IPS-NIHi7 (cell line): ENCODE results near the gene SPATS2L.

Experiments
- DNase-seq: peaks from one replicate; pipeline ENCODE4 v3.0.0; 2012; ENCODE audit warnings: mixed read lengths; ENCODE audit errors: extremely low spot score

Gene SPATS2L

DNA sequence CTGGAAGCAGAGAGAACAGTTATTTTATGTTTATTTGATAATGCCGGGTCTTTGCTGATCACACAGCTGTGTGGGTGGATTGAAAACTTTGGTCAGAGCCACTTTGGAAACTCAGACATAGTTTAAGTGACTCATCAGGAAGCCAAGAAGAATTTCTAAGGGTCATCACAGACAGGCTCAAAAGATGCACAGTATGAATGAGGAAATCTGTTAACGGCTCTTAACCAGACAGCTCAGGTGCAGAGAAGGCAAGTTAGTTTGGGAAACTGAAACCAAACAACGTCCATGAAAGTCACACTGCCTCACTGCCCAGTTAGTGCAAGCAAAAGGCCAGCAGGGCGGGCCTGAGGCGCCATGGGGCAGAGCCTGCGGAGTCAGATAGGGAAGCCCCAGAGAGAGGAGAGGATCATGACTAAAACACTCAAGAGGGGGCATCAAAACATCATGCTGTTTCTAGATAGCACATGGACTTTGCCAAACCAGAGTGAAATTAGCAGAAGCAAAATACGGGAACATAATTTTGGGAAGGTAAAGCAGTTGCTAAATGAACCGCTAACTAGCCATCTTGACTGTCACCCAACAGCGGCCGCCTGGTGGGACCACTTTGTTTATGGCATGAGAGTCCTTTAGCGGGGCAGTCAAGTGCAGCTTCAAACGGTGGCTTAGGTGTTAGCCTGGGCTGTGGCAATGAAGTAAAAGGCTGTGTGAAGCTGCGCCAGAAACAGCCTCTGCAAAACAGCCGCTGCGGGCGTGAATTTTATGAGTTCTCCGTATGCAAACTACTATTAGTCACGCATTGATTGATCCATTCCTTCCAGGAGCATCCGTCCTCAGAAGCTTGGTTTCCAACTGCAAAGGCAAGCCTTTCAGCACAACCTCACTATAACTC, 102.2 kb downstream of the SPATS2L start:
- DNase-seq = peak; percentile 21

DNA sequence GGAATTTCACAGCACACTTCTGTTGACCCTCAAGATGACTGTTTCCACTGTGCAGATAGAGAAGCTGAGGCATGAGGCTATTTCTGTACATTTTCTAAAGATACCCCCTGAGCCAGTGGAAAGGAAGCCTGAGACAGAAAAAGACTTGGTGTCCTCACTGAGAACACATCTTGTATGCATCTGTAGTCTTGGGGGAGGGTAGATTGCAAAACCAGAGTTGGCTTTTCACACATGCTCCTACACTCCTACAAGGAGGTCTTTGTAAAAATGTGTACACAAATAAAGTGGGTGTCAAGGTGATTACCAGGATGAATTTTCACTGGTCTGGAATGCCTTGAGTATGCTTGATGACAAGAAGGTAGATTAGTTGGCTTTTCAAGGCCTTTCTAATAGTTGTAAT, 105.3 kb downstream of the SPATS2L start:
- DNase-seq = no peak

DNA sequence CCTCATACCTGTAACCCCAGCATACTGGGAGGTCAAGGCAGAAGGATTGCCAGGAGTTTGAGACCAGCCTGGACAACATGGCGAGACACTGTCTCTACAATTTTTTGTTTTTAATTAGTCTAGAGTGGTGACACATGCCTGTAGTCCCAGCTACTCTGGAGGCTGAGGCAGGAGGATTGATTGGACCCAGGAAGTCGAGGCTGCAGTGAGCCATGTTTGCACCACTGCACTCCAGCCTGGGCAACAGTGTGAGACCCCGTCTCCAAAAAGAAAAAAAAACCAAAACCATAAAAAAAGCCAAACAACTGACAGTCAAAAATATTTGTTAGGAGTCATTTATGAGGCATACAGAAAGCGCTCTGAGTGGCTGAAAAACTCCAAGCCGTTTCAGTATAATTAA, 107.9 kb downstream of the SPATS2L start:
- DNase-seq = no peak

DNA sequence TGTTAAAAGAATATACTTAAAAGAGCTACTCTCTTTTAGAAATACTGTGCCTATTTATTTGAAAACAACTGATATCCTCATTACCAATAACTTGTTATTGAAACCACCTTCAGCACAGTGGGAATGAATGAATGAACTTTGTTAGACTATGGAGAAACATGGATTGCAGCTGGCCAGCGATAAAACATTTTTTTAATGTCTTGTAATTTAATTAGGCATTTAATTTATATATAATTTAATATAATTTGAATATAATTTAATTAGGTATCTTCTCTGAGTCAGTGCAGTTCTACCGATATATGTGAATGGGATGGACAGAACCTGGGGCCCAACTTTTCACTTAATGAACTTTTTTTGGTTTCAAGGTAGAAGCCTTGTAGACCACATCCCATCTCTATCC, 109.0 kb downstream of the SPATS2L start:
- no peak for DNase-seq

DNA sequence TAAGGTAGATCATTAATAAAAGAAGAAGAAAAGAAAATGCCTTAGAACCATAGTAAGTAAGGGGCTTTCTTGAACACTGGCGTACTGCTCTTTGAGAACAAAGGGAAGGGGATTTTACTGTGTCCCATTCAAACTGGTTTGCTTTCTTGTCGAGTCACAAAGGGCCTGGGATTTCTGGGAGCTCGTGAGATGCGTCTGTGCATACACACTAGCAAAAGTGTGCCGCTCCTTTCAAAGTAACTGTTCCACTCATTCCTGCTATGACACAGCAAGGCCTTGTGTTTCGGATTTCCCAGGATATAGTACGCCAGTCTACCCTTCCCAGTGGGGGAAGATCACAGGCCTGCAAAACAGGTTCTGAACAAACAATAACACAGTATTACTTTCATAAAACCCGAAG, 110.4 kb downstream of the SPATS2L start:
- no peak for DNase-seq

DNA sequence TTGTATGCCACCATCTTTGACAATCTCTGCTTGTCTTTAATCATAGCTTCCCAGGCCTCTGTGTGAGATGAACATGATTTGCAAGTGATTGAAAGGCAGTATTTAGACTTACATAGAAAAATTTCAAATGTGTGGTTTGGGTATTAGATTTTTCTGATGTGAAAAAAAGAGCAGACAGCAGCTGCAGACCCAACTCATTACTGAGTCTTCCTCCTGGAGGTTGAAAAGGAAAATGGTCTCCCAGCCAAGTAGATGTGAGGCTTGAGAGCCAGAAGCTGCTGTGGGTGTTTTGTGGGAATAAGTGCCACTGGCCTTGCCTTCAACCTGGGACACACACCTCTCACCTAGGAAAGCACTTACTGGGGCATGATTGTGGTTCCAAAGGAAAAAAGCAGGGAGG, 110.9 kb downstream of the SPATS2L start:
- no peak for DNase-seq

DNA sequence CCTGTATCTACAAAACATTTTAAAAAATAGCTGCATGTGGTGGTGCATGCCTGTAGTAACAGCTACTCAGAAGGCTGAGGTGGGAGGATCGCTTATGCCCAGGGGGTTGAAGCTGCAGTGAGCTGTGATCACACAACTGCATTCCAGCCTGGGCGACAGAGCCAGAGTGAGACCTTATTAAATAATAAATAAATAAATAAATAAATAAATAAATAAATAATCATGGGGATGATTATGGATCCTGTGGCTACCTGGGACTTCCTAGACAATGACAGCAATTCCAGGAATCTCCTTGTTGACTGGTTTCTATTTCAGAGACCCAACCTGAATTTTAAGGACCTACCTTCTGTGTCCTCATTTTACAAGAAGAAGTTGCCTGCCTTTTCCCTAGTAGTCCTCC, 111.9 kb downstream of the SPATS2L start:
- no peak for DNase-seq

DNA sequence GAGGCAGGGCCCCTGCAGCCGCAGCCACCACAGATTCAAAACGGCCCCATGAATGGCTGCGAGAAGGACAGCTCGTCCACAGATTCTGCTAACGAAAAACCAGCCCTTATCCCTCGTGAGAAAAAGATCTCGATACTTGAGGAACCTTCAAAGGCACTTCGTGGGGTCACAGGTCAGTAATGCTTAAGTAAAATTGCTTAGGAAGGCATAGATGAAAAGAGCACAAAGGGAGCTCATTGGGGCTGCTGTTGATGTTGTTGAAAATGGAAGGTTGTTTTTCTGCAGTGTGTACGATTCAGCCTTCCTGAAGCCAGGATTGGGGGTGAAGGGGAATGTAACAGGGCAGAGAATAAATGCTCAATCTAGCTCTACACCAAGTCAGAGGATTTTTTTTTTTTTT, 112.8 kb downstream of the SPATS2L start:
- no peak for DNase-seq

DNA sequence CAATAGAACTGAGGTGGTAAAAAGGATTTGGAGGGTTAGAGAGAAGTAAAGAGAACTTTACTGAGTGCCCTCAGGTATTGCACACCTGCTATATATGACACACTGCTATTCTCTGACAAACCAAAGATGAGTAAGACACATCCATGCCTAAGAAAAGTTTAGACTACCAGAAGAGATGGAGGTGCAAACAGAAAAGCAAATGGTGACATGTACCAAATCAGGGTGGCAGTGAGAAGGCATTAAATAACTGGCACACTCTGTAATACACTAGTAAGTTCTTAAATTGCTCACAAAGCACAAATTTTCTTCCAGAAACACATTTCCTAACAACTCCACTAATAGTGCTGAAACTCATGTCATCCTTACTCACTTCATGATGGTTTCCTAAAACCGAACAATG, 114.8 kb downstream of the SPATS2L start:
- no peak for DNase-seq

DNA sequence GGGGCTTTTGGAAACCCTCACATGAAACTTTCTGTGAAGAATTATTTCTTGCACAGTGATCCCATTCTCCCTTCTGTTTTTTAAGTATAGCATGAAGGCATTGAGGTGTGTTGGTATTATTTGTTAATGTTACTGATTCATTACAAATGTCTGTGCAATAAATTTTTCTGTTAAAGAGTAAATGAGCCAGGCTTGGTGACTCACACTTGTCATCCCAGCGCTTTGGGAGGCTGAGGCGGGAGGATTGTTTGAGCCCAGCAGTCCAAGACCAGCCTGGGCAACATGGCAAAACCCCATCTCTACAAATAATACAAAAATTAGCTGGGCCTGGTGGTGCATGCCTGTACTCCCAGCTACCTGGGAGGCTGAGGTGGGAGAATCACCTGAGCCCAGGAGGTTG, 115.6 kb downstream of the SPATS2L start:
- no peak for DNase-seq

DNA sequence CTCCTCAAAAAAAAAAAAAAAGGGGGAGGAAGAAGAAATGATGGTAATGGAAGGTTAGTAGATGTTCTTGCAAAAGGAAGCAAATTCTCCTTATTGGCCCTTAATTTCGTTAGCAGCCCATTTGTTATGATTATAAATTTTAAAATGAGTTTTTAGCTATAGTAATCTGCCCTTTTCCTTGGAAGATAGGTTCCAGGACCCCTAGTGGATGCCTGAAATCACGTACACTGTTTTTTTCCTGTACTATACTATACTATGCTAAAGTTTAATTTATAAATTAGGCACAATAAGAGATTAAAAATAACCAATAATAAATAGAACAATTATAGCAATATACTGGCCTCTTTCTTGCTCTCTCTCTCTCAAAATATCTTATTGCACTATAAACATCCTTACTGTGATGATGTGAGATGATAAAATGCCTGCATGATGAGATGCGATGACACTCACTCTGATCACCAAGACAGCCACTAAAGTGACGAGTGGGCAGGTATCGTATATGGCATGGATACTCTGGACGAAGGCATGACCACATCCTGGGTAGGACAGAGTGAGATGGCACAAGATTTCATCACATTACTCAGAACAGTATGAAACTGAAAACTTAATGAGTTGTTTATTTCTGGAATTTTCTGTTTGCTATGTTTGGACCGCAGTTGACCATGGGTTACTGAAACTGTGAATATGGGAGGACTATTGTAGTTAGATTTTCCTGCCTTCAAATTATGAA, 116.2 kb downstream of the SPATS2L start:
- DNase-seq = no peak

DNA sequence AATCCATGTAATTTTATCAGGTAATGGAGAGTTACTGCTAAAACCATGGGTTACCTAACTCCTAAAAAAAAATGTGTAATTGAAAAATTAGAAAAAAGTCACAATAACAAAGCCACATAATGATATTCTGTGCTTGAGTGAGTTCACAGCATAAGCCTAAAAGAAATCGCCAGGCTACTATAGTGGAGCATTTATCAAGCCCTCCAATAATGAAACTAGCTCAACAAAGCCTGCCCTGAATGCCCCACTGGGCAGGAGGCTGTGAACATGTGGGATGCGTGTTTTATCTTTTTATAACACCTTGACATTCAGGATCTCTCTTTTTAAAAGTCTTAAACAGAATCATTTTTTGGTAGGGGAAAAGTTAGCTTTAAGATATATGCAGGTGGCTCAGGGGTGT, 117.0 kb downstream of the SPATS2L start:
- DNase-seq = no peak

DNA sequence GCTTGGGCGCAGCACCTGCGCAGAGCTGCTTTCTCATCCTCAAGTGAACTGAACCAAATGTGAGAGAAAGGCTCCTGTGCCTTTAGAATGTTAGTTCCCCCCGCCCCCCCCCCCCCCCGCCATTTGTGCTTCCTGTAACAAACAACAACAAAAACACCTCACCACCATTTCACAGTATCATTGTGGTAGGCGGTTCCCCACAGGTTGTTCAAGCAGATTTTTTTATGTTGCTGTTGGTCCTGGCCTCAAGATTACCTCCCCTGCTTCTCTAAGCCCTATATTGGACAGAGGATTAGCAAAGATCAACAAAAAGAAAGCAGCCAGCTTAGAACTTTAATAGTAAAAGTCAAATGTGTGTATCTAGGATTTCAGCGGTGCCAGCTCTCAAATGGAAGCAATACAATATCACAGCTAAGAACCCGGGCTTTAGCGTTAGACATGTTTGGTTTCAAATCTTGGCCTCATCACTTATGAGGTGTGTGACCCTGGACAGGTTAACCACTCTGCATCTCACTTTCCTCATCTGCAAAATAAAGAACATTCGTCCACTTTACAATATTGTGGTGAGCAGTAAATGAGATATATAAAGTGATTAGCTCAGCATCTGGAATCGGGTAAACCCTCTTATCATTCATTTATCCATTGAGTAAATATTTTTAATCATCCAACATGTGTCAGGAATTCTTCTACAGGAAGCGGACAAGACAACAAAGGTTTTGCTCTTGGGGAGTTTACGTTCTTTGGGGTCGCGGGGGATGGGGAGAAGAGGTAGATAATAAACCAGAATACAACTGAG, 118.7 kb downstream of the SPATS2L start:
- no peak for DNase-seq

DNA sequence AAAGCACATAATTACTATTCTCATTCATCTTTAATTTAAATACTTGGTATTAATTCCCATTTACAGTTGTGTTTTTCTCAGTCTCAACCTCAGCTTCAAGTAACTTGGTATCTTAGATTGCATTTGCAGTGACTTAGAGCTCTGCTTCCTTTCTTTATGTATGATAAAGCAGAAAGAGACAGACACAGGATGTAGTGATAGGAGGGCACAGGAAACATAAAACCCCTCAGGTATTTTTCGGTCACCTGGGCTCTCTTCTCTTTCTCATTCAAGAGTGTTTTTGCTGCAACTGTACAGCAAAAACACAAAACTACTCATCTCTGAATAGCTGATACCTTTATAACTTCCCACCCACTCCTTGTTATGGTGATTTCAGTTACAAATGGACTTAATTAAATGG, 120.3 kb downstream of the SPATS2L start:
- DNase-seq = no peak

DNA sequence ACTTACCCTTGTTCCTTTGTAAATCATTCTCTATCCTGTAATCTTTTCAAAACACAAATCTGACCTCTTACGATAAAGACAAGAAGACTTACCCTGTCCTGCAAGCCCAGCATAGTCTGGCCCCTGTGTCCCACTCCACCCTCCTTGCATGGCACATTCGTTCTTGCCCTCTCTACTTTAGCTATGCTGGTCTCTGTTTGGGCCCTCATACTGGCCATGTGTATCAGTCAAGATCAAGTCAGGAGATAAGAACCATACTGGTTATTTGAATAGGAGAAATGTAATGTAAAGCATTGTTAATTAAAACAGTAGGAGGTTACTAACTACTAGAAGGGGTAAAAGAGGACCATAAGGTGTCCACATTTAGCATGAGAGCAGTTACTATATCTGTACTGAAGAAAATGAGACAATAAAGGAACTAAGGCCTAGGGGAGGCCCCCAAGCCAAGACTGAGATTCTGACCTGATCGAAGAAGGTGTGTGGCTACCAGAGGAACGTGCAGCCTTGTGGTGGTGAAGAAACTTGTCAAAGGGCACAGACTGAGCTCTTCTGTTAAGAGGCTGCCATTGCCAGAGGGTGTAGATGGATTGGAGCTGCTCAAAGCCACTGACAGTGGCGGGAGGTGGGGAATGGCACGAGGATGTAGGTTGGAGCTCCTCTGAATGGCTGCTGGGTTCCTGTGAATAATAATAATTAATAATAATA, 122.6 kb downstream of the SPATS2L start:
- no peak for DNase-seq

DNA sequence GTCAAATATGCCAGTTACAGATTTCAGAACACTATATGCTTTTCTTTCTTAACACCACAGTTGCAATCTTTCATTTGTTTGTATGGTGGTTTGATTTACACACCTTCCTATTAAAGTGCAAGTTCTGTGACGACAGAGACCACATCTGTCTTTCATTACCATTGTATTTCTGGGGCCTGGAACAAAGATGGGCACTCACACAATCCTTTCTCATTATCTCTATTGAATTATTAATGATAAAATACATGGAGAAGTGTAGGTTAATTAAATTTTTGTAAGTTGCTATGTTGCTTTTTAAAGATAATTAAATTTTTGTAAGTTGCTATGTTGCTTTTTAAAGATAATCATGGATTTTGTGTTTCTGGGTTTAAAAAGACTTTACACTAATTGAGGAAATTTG, 123.5 kb downstream of the SPATS2L start:
- no peak for DNase-seq

DNA sequence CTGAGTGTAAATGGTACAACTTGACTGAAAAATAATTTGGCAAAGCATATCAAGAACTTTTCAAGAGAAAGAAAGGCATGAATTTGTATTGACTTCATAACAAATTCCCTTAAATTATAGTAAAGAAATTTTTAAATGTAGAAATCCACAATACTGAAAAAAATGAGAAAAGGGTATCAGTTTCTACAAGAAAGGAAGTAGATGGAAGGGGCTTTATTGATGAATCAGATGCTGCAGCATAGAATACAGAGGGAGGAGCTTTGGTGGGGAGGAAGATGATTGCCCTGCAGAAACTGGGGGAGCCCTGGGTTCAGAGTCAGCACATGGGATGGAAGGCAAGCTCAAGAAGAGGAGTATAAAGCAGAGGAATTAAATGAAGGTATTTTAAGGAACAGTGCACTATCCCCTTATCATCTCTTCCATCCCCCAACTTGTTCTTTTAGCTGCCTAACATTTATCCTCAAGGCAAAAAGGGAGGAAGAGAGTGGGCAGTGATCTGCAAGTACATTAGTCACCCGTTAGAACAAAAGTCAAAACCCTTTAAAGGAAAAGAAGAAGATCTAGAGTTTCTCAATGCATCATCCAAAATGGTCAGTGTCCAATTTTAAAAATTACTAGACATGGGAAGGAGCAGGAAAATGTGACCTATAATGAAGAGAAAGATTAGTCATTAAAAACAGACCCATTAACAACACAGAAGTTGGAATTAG, 125.7 kb downstream of the SPATS2L start:
- DNase-seq = no peak

DNA sequence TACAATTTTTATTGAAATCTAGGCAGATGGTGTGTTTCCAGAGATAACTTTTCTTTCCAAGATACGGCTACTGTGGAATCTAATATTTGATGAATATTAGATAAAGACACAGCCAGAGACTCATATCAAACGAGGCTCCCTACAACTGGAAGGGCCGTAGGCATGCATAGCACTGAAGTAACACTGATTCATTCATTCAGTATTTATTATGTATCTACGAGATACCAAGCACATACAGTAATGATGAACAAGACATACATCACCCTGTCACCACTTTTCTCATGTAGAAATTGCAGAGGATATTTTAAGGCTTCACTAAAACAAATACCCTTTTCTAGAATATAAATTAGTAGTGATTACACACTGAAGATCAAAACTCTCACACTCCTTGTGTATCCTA, 128.9 kb downstream of the SPATS2L start:
- DNase-seq = no peak

DNA sequence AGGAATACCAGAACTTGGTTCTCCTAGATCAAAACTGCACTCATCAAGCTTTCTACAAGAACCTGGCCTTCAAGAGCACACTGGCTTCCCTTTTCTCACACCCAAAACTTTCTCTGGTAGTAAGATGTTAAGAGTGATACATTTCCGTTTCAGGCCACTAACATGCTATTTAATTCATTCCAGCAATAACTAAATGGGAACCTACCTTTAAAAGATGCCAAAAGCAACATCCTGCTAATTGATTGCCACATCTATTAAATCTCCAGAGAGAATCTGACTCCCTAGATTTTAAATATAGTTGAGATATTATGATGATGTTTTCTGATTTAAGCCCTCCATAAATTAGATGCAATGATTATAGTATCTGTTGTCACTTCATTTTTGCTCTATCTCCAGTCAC, 131.8 kb downstream of the SPATS2L start:
- no peak for DNase-seq

DNA sequence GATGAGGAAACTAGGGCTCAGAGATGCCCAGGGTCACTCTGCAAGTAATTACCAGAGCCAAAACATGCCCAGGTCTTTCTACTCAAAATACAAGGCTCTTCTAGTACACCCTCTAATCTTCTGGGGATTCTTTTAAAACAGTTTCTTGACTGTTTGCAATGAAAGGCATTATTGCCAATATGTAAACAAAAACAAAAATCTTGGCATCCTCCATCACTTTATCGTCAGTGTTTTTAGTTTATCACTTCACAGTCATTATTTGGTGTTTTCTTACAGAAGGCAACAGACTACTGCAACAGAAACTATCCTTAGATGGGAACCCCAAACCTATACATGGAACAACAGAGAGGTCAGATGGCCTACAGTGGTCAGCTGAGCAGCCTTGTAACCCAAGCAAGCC, 132.4 kb downstream of the SPATS2L start:
- no peak for DNase-seq

DNA sequence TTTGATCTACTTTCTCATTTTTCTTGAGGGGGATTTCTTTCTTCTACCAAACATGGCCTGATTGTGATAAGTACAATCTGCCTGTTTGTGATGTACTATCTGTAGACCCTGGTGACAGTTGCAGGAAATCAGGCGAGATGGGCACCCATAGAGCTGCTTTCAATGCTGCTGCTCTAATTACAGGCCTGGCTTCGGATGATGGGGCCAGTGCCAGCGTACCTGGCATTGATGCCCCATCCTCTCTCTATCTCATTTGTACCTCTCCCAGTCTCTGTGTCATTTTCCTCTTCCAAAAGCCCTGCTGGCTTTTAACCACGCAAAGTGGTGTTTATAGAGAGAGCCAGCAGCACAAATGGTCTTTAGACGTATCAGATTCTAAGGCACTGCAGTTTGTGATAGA, 133.5 kb downstream of the SPATS2L start:
- DNase-seq = no peak
